Stimulated activated CD8-positive, alpha-beta memory T cell treated with anti-CD3 and anti-CD28 coated beads, Interleukin-7, amount 100 ng/mL, for 48 hours (primary cell): ENCODE results near the gene RTKN2.
A peak's percentile ranks its signal among the peaks of the same experiment; 100 is the strongest.
"Not testable (repeated sequence)": the region's sequence is repeated elsewhere in the genome, so short reads cannot be mapped to it uniquely, and the experiment has no call there.

Experiments used
- DNase-seq, 2 donors: peaks; one replicate each; pipeline ENCODE4 v3.0.0-alpha.2; 2020; ENCODE audit warnings: low read depth in 1 of 2; ENCODE audit errors: extremely low read depth in 1 of 2

The RTKN2 gene, protein sequence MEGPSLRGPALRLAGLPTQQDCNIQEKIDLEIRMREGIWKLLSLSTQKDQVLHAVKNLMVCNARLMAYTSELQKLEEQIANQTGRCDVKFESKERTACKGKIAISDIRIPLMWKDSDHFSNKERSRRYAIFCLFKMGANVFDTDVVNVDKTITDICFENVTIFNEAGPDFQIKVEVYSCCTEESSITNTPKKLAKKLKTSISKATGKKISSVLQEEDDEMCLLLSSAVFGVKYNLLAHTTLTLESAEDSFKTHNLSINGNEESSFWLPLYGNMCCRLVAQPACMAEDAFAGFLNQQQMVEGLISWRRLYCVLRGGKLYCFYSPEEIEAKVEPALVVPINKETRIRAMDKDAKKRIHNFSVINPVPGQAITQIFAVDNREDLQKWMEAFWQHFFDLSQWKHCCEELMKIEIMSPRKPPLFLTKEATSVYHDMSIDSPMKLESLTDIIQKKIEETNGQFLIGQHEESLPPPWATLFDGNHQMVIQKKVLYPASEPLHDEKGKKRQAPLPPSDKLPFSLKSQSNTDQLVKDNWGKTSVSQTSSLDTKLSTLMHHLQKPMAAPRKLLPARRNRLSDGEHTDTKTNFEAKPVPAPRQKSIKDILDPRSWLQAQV

DNA sequence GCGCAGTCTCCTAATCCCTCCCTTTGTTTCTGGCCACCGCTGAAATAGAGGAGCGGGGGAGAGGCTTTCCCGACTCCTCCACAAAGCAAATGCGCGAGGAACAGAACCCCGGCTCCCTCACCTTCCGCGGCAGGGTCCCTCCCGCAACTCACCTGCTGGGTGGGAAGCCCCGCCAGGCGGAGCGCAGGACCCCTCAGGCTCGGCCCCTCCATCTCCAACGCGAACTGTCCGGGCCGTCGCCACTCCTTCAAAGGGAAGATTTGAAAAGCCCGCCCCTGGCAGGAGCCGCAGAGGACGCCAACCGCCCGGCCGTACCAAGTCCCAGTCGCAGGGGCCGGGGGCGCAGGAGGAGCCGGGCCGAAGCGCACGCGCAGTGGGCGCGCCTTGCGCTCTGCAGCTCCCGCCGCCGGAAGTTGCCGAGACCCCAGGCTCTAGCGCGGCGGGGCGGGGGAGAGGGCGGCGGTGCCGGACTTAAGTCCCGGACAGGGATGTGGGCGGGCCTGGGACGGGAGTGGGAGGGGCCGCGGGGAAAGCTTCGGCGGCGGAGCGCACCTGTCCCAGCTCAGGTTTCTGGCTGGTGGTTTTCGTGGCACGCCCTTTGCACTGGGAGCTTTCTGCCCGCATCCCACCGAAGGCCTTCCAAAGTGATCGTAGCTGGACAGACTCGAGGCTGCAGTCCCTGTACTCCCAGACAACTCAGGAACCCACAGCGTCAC is at the start of gene RTKN2:
TSS of gene RTKN2 (minus strand) at position 446 of the 716 bp plus-strand sequence. CDS start at position 212, 234 bp downstream.
- peak; percentile 31 to 37 for DNase-seq

DNA sequence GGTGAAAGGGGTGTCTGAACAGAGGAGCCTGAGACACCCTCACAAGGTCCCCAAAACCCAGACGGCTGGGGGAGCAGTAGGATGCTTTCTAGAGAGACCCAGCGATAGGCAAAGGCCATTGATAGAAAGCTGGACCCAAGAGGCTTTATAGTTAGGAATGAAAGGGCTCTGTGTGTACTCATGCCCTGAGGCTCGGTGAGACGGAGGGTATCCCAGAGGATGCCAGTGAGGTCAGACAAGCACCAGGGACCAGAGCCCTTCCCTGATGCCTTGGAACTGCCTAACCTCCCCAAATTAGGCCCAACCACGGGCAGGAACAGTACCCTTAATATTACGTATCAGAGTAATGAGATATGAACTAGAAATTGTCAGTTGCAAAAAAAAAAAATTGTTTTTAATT is 48.6 kb upstream of the RTKN2 start:
- no peak for DNase-seq

DNA sequence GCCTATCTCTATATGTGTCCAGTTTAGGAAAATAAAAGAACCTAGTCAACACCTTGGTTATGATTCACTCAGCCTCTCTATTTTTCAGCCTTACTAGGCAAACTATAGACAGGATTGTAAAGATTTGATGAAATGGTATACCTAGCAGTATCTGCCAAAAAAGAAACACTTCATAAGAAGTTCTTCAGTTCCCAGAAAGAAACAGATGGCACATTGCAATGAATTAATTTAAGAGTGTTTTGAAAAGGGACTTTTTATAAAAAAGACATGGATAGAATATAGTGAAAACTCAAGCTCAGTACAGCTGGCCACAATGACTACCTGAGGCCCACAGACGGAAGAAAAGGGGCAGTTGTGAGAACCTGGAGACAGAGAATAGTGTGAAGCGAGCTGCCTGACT is 40.6 kb upstream of the RTKN2 start:
- DNase-seq, result no peak

DNA sequence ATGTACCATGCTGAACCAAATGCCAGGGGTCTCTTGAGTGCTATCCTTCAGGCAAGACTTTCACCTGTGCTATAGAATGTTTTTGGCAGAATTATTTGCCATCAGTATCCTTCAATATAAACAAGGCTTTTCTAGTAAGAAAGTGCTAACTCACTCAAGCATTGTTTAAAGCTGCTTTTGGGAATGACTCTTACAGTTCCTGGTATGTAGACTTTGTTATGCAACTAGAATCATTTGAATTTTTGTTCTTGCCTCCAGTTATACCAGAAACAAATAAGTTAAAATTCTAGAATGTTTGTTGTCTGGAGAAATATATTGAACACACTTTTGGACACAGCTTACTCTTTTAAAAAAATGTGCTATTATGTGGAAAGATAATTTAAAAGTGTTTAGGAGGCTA is 39.5 kb upstream of the RTKN2 start:
- no peak for DNase-seq

DNA sequence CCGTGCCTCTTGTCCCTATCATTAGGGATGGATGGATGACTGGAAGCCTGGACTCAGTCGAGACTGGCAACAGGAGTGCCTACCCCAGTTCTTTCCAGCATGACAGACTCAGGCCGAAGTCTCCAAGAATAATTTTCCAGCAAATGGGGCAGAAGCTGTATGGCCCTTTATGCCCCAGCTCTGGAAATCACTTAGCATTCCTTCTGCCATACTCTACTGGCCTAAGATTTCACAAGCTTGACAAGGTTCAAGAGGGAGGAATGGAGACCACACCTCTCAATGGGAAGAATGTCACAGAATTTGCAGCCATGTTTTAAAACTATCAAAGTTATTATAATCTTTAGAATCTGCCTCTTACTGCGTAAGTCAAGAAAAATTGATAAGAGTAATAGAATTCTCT is 39.0 kb upstream of the RTKN2 start:
- no peak for DNase-seq

DNA sequence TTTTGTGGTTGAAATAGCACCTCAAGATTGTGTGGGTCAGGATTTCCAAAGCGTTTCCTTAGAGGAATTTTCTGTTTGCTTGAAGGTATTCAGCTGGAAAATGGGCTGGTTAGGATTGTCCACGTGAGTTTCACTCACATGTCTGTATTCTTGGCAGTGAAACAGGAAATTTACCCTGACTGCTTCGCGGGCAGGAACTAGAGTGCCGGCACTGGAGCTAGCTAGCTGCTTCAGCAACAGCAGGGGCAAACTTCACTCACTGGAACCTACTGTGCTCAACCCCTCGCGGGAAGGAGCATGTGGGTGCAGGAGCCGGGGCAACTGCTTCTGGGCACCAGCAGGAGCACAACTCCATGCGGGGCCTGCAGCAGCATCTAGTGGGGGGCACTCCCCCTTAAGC is 38.0 kb upstream of the RTKN2 start:
- DNase-seq, result no peak

DNA sequence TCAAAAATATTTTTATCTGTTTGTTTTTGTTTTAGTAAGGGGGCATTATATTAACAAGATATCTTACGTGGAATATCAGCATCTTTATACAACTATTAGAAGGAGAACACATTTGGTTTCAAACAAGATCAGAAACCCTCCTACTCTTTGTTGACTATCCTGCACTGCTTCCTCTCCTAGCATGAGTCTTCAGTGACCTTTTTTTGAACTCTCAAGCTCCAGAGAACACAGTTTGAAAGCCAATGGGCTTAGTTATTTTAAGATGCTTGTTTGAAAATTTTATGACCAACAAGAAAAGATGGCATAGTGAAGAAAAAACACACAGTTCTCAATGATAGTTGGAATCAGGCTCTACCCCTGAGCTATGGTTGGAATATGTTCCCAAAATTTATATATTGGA is 37.2 kb upstream of the RTKN2 start:
- DNase-seq, result no peak

DNA sequence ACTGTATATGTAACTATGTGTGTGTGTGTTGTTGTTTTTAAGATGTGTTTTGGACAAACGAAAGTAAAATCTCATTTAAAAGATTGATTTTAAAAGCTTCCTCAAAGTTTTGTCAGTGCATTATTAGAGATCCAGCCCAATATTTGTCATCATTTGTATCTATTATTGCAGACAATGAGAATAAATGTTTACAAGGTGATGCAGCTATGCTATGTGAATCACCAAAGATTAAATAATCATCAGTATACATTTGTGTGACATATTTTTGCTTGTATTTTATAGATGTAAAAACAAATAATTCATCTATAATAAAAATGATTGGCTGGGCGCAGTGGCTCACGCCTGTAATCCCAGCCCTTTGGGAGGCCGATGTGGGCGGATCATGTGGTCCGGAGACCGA is 35.3 kb upstream of the RTKN2 start:
- no peak for DNase-seq

DNA sequence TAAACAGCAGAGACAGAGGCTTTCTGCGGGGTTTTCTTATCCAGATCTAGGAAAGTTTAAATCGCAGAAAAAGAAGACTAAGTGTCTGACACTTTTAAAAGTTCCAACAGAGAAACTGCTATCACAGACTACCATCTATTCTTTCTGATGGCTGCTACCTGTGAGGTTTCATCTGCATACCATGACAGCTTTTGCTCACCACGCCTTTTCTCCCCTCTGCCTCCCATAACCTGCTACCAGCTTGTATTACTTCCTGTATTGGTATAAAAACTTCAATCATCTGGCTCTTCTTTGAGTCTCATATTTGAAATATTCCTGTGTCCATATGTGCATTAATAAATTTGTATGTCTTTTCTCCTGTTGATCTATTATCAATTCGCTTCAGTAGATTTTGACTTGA is 34.1 kb upstream of the RTKN2 start:
- DNase-seq, result no peak

DNA sequence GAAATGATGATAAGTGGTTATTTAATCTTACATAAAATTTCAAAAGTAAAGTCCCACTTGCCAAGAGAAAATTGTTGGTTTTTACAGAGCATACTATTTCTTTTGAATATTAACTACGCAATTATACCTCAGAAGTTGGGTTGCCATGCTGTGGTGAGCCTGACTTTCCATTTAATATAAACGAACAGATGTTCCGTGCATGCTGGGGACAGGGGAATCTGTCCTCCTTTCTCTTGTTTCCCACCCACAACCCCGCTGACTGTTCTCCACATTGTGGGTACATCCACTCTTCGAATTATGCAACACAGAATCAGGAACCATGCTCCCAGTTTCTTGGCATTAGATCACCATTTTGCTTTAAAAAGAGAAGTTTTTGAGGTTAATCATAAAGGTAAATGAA is 29.2 kb upstream of the RTKN2 start:
- DNase-seq, result no peak

DNA sequence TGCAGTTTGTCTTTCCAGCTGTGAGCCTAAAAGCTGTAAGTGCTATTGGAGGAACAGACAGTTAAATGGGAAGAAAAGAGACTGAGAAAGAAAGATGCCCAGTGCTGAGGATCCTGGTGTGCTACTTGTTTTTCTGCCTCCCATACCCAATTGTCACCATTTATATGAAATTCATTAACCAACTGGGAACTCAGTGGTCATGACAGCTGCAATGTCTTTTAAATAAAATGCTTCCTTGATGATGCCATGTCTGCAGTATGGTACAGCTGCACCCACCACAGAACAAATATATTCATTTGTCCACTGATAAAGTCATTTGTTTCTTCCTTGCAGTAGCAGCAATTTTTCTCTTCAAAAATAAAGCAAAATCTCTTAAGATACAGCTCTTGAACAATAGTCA is 15.6 kb upstream of the RTKN2 start:
- no peak for DNase-seq

DNA sequence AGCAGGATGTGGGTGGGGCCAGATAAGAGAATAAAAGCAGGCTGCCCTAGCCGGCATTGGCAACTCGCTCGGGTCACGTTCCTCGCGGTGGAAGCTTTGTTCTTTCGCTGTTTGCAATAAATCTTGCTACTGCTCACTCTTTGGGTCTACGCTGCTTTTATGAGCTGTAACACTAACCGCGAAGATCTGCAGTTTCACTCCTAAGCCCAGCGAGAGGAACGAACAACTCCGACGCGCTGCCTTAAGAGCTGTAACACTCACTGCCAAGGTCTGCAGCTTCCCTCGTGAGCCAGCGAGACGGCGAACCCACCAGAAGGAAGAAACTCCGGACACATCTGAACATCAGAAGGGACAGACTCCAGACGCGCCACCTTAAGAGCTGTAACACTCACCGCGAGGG is 12.7 kb upstream of the RTKN2 start:
- not testable (repeated sequence) for DNase-seq

DNA sequence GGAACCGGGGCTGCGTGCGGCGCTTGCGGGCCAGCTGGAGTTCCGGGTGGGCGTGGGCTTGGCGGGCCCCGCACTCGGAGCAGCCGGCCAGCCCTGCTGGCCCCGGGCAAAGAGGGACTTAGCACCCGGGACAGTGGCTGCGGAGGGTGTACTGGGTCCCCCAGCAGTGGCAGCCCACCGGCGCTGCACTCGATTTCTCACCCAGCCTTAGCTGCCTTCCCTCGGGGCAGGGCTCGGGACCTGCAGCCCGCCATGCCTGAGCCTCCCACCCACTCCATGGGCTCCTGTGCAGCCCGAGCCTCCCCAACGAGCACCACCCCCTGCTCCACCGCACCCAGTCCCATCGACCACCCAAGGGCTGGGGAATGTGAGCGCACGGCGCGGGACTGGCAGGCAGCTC is 11.7 kb upstream of the RTKN2 start:
- not testable (repeated sequence) for DNase-seq

DNA sequence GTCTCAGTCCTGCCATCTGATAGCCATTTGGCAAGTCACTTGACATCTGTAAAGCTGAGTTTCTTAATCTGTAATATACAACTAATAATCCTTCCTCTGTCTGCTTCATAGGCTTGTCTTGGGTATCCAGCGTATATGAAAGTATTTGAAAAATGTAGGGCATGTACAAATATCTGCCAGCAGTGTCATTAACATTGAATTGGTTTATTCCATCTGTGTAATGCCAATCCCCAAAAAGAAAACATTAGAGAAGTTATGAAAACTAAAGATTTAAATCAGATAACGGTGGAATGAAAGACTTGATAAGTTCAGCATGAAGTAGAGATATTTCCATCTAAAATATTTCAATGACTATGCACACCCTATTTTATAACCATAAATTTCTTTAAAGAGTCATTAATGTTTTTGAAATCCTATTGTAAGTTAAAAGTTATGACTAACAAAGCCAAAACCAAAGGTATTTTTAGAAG is 9.8 kb upstream of the RTKN2 start:
- no peak for DNase-seq

DNA sequence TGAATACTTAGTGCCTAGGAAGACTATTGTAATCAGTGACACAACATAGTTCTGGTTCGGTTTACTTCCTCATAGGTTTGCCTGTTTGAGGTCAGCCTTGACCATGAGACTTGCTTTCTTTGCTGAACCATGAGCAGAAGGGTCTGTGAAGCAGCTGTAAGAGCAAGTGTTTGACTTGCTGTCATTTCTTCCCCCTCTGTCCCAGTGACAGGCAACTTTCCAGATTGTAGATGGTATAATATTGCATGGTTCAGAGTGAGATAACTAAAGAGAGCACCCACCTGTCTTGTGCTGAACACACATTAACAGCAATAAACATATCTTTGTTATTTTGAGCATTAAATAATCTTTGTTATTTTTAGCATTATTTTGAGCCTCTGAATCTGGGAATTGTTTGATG is 9.3 kb upstream of the RTKN2 start:
- no peak for DNase-seq

DNA sequence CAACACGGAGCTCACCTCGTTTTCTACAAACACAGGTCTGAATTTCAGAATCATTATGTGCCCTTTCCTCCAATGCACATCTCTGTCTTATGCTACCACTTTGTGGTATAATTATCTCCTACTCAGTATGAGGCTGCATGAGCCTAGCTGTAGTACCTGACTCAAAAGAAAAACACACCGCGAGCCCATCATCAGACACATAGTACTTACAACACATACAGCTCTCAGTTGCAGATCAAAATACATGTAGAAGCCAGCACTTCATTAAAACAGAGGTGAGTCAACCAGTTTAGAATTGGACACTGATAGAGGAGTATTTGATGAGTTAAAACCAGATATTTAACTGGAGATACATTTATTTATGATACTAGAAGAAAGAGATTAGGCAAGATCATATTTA is 1.4 kb upstream of the RTKN2 start:
- no peak for DNase-seq

DNA sequence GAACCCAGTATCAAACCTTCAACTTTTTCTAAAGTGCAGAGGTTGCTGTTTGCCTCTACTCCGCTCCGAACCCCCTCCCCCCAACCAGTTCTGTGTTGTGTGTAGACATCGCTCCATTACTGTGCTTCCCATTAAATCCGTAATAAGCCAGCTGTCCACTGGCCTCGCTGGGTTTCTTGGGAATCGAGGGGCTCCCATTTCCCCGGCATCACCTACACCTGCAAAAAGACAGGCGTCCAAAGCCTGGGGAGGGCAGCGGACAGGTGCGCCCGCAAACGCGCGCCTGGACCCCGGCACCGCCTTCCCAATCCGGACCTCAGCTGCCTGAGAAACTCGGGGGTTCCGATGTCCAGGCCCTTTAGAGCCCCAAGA is 631 bp downstream of the RTKN2 start:
- DNase-seq, result no peak

DNA sequence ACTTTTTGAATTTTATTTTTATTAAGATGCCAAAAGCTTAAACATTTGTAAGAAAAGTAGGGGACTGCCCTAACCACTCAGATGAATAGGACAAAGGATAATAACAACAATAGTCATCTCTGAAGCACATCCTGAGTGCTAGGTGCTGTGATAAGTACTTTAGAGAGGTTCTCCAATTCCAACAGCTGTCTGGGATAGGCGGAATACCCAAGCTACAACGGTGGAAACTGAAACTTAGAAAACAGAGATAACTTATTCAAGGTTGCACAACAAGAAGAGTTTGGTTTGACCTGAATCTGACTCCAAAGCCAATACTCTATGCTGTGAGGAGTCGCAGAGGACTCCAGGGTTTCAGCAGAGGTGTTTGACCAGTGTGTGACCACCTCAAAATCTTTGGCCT is 2.0 kb downstream of the RTKN2 start:
- no peak for DNase-seq

DNA sequence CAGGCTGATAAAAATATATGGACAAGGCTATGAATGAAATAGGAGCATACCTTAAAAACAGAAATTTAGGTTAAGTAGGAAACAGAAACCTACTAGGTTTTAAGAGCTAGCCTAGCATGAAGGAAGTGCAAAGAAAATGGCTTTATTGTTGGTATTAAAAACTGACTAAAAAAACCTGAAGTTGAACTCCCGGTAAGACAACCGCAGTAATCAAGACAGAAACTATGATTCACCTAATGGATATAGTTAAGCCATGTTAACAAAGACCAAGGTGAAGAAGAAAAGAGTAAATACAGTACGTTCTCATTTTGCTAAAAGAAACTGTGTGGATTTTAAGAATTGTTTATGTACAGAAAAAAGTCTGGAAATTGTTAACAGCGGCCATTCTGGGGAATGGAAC is 2.5 kb downstream of the RTKN2 start:
- no peak for DNase-seq

DNA sequence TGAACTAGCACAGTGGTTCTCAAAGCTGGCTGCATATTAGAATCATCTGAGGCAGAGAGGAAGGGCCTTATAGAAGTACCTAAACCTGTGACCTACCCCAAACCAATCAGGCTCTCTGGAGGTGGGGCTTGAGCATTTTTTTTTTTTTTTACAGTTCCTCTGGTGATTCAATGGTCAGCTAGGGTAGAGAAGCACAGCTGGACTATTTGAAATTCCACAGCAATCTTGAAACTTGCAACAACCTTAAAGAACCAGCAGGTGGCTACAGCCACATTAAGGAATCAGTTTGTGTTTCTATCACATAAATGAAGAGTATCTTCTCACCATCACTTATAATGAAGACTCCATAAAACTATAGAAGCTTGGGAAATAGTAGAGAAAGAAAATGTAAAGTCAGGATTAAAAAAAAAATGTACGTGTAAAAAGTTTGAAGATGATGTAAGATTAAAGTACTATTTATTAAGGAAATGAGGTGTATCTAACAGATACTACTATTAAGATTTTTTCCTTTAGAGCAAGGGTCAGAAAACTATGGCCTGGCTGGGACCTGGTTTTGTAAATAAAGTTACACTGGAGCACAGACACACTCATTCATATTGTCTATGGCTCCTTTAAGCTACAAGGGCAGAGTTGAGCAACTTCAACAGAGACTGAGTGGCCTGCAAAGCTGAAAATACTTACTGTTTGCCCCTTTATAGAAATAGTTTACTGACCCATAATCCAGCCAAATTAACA is 3.8 kb downstream of the RTKN2 start:
- no peak for DNase-seq

DNA sequence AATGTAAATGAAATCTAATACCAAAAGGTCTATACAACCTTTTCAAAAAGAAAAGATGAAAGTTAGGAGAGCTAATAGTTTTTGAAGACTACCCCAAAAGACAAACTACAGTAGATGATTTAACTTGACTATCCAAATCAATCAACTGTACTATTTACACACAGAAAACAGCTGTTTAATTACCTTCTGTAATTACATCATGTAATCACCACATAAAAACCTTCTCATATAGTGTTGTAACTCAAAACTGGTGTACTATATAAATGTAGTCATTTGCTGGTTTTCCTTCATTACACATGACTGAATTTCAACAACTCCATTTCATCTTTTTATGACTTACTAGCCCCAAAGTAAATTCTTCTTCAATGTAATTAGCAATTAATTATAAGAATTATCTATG is 4.5 kb downstream of the RTKN2 start:
- DNase-seq, result no peak
